GM18502 (cell line): ENCODE measurements around the gene SIRT3.
"Not testable (repeated sequence)": the region's sequence is repeated elsewhere in the genome, so short reads cannot be mapped to it uniquely, and the experiment has no call there.

Experiments
- ATAC-seq: cut with Tn5 transposase; IDR thresholded peaks from one replicate; pipeline ENCODE4 v1.9.1; 2021; ENCODE audit warnings: mild to moderate bottlenecking; ENCODE audit not compliant: unreplicated experiment, poor library complexity

SIRT3 gene

DNA sequence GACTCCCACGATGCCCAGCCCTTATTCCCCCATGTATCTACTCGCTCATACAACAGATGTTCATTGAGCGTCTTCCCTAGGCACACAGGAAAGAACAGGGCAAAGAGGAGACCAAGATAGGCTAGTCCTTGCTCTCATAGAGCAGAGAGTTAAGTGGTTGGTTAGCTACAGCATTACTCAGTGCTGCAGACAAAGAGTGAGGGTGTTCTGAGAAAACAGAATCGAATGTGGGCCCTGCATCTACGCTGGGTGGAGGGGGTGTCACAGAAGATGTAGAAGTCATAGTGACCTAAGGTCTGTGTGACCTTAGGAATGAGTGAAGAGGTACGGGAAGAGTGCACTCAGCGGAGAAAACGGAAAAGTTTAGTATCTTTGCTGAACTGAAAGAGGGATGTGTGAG, 12.9 kb upstream of the SIRT3 start:
- ATAC-seq, result no peak

DNA sequence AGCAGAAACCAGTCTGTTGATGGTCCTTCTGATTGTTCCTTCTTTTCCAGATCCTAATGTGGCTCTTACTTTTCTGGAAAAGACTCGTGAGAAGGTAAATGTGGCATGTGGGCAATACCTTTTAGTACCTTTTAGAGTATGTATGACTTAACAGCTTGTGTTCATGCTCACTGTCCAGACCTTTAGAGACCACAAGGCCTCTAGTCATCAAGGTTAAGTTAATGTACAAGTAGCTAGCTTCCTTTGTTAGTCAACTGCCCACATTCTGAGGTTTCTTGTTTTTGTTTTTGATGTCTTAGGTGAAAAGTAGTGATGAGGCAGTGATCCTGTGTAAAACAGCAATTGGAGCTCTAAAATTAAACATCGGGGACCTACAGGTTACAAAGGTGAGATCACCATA, 8.2 kb upstream of the SIRT3 start:
- ATAC-seq, result no peak

DNA sequence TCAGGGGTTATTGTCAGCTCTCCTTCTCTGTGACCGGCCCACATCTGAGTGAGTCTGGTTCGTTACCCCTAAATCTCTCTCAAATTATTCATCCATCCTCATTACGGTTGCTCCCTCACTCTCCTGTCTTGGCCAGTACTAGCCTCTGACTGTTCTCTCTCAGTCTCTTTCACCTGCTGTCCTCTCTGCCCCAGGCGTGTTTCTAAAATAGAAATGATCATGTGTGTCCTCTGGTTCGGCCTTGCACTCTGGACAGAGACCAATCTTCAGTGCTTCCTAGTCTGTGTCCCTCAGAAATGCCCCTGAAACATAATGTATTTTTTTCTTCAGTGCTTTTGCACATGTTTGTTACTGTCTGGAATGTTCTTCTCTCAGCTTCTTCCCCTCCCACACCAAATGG, 5.5 kb upstream of the SIRT3 start:
- no peak for ATAC-seq

DNA sequence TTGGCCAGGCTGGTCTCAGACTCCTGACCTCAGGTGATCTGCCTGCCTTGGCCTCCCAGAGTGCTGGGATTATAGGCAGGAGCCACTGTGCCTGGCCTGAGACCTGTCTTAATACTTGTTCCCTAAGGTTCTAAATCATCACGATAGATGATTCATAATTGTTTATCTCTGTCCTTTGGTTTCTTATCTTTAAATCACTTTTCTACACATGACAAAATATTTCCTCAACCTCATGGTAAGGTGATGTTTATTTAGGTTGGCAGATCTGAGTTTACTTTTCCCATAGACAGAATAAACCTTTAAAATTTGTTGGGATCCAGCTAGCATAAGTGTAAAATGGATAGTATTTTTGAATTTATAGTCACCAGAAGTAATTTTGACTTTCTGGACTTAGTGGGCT, 4.2 kb upstream of the SIRT3 start:
- ATAC-seq, result no peak

DNA sequence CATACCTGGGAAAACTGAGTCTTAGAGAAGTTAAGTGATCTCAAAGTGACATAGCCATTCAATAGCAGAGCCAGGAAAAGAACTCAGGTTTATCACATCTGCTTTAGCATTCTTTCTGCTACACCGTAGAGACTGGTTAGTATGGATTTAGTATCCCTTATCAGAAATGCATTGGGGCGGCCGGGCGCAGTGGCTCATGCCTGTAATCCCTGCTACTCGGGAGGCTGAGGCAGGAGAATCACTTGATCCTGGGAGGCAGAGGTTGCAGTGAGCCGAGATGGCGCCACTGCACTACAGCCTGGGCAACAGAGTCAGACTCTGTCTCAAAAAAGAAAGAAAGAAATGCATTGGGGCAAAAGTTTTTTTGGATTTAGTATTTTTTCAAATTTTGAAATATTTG, 2.2 kb upstream of the SIRT3 start:
- ATAC-seq, result not testable (repeated sequence)

DNA sequence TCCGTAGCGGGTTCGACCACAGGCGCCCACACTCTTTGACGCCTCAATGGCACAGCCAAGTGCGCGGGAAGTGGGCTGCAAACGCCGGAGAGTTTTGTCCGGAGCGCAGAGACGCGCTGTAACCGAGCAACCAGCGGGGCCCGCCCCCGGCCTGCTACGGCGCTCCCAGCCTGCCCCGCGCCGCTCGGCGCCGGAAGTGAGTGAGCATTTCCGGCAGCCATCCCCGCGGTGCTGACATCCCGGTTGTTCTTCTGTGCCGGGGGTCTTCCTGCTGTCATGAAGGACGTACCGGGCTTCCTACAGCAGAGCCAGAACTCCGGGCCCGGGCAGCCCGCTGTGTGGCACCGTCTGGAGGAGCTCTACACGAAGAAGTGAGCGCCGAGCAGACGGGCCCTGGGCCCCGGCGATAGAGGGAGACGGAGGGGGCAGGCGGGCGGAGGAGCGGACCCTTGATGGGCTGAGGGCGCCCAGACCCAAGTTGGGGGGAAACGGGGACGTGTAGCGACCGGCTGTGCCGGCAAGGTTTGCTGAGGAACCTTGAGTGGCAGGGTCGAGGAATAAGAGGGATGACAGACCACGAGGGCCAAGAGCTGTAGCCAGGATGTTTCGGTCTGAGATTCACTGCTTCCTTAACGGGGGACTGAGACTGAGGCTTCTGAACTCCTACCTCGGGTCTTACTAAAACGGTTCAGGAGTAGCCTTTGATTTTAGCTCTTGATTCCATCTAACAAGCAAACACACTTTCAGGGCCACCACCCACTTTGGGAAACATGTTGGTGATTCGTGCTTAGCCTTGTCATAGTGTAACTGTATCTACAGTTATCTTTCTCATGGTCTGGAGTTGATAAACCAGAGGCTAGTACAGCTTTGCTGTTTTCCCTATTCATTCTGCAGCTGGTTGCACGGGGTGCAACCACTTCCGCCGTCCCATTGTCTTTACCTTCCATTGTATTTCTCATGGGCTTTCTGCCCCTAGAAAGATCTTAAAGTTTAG, 929 bp upstream of the SIRT3 start, which contains the start of gene PSMD13:
TSS of gene PSMD13 (plus strand) at position 203 of the 994 bp plus-strand sequence. CDS start at position 277, 74 bp downstream.
- peak; percentile 87 for ATAC-seq

DNA sequence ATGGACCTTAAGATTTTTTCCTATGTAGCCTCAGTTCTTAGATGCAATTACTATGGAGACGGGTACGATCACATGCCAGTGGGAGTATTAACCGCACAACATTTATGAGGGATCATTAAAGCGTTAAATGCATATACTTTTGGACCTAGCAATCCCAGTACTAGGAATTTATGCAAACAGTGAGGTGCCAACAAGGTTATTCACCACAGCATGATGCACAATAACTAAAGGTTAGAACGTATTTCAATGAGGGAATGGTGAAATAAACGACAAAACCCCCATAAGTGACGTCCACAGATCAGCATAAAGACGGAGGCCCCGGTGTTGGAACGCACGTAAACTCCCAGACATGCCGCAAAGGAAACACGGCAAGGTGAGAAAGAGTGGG, 539 bp downstream of the SIRT3 start:
- ATAC-seq, result peak; percentile 15

DNA sequence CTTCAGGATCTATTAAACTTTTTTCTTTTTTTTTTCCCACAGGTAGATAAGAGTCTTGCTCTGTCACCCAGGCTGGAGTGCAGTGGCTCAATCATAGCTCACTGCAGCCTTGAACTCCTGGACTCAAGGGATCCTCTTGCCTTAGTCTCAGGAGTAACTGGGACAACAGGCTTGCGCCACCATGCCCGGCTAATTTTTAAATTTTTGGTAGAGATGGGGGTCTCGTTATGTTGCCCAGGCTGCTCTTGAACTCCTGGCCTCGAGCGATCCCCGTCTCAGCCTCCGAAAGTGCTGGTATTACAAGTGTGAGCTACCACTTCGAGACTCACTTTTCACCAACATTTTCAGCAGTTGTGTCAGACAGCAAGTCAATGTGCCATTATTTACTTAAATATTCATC, 962 bp downstream of the SIRT3 start:
- no peak for ATAC-seq

DNA sequence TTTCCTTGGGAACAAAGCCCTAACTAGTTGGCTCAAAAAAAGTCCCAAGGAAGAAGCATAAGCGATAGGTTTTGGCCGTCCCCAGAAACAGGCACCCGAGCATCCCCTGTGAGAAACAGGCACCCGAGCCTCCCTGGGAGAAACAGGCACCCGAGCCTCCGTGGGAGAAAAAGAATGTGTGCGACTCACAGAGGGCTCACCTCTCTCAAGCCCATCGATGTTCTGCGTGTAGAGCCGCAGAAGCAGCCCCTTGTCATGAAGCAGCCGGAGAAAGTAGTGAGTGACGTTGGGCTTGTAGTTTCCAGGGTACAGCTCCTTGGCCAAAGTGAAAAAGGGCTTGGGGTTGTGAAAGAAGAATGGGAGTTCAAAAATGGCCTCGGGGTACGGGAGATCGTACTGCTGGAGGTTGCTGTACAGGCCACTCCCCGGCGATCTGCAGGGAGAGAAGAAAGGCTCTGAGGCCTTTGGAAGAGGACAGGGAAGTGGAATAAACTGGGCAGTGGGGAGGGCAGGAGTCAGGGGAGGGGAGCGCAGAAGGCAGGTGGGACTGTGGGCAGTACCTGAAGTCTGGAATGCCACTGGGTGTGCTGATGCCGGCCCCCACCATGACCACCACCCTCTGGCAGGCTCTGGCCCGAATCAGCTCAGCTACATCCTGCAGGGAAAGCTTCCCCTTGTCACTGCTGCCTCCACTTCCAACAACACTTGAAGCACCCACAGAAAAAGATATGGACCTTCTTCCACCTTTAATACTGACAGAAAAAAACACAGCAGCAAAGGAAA, 3.2 kb downstream of the SIRT3 start:
- ATAC-seq, result no peak

DNA sequence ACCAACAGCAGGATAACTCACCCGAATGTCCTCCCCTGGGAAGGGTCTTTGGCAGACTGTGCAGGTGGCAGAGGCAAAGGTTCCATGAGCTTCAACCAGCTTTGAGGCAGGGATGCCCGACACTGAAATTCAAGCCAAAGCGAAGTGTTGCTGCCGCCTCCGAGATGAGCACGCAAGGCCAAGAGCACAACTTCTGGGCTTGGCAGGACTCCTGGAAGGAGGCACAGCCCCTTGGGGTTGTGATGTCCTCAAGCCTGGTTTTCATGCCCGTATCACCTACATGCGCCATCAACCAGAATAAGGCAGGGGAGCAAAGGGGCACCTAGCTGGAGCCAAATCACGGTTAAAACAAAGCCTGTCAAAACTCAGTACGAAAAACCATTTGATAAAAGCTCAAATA, 5.7 kb downstream of the SIRT3 start:
- ATAC-seq, result no peak

DNA sequence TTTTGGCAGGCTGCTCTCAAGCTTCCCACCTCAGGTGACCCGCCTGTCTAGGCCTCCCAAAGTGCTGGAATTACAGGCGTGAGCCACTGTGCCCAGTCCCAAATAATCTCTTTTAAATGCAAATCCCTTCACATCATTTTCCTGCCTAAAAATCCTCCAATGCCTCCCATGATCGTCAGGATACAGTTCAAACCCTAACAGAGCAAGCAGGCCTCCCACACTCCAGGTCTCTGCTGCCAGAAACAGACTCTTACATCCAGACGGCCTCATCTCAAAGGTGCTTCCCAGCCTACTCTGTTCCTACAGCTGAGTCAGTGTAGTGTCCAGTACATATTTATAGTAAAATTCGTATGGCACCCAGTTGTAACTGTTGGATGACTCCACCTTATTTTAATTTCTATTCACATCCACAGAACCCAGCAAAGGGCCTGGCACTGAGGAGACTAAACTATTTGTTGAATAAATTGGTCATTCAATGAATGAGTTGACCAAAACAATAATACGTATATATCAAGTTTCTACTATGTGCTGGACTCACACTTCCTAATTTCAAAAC, 8.2 kb downstream of the SIRT3 start:
- ATAC-seq, result no peak

DNA sequence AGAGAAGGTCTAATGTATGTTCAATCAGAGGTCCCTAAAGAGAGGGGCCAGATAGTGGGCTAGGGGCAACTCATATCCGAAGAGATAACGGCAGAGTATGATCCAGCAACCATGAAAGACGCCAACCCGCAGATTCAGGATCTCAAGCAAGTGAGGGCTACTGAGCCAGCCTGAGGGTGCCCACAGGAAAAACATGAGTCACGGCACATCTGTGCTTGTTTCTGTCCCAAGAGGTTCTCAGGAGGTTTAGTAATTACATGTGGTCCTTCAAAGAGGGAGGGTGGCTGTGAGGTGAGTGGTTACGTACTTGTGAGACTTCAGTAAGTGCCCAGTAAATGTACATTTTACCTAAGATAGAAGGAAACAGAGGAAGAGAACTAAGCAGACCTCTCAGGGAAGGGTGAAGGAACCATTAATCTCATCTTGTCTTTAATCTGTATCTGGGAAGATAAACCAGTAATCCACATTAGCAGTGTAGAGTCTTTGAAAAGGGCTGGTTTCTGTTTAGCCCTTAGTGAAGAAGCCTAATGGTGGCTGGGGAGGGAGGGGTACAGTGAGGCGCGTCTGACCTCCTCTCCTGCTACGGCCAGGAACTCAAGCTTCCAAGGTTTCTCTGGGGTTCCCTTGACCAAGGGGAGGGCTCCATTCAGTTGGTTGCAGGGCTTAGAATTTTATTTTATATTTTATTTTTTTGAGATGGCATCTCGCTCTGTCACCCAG, 10.2 kb downstream of the SIRT3 start:
- no peak for ATAC-seq

DNA sequence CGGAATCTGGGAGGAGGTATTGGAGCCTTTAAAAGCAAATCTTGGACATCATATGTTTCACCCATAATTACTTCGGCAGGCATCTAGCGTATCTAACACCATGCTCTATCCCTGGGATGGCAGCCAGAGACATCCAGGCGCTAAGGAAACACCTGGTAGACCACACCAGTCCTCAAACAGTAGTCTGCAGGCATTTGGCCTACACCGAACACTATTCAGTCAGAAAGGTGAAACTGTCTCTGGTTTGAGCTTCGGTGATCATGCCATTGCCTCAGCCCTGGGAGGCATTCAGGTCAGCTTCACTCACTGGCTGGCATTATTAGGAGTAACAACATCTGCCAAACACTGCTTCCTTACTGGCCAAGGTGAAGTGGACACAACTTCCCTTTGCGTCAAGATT, 11.7 kb downstream of the SIRT3 start:
- no peak for ATAC-seq

DNA sequence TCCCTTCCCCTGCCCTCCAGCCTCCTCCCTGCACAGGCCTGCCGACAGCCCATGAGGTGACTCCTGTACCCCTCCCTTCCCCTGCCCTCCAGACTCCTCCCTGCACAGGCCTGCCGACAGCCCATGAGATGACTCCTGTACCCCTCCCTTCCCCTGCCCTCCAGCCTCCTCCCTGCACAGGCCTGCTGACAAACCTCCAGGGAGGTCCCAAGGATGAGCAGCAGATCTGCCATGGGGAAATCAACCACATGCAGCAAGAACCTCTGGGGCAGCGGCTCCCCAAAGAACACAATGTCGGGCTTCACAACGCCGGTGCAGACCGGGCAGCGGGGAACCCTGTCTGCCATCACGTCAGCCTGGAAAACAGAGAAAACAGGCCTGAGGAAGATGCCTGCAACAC, 12.3 kb downstream of the SIRT3 start:
- no peak for ATAC-seq

DNA sequence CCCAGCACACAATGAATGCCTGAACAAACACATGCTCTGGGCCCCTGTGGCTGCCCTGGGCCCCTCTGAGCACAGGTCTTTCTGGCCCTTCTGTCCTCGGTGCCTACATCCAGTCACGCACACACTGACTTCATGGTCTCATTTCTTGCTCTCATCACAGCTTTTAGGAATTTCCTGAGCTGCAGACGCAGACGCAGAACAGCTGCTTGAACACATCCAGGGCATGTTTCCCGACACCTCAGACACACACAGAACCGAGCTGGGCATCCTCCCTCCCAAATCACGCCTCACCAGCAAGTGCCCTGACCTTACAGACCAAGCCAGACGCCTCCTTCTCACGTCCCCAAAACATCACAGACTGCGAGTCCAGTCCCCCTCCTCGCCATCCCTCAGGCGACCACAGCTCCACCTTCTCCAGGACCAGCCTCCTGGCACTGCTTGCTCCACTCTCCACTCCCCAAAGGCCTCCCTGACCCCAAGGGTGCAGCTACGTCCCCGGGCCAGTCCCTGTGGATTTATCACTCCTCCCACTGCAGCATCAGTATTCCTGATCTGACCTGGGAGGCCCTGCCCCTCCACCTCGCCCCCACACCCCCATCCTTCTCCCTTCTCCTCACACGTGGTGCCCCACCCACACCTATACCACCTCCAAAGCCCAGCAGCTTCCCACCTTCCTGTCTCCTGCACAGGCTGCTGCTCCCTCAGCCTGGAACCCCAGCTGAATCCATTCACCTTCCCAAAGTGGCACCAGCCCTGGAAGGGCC, 12.9 kb downstream of the SIRT3 start:
- no peak for ATAC-seq

DNA sequence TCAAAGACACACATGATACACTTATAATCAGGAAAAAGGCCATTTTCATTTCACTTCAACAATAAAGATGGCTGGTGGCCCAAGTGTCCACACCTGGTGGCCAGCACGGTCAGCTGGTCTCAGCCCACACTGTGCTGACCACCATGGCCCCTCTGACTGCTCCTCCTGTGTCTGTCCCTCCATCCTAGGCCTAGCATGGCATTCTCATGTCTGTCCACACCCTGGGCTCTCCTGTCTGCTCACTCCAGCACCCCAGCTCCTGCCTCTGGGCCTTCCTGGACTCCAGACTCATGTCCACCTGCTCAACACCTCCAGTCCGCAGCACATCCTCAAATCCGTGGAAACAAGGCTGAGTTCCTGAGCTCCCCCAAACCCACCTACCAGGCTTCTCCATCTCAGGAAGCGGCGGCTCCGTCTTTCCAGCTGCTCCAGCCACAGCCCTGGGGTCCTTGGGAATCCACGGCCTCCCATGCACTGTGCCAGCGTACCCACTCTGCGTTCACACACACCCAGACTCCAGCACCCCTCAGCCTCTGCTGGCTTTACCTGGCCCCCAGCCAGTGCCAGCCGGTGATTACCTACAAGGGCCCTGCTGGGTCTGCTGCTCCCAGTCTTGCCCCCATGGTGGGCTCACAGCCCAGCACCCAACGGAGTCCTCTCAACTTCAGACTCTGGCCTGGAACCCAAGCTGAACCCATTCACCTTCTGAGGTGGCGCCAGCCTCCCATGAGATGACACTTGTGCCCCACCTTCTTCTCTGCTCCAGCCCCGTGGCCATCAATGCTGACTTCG, 13.9 kb downstream of the SIRT3 start:
- no peak for ATAC-seq

DNA sequence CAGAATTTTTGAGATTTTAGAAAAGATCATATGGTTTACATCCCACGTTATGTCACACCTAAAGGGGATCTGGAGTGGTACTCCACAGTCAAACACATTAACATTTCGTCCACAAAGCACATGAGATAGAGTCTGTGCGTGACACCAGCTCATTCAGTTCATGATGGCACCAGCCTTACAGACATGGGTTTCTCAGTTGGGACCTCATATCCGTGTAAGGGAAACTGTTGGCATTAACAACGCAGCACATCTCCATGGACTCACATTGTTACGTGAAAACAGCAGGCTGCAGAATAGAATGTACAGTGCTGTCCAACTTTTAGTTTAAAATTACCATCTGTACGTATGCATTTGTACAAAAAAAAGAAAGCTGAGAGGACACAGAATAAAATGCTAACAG, 14.6 kb downstream of the SIRT3 start:
- ATAC-seq, result no peak

DNA sequence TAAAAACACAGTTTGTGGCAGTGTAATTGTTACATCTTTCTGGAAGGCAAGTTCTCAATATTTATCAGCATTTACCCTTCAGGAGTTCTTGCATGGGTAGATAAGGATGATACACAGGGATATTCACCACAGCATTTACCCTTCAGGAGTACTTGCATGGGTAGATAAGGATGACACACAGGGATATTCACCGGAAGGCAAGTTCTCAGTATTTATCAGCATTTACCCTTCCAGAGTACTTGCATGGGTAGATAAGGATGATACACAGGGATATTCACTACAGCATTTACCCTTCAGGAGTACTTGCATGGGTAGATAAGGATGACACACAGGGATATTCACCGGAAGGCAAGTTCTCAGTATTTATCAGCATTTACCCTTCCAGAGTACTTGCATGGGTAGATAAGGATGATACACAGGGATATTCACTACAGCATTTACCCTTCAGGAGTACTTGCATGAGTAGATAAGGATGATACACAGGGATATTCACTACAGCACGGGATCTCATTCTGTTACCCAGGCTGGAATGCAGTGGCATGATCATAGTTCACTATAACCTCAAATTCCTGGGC, 15.4 kb downstream of the SIRT3 start:
- ATAC-seq, result not testable (repeated sequence)
